ENCODE data around the gene CCDC192.

DNA sequence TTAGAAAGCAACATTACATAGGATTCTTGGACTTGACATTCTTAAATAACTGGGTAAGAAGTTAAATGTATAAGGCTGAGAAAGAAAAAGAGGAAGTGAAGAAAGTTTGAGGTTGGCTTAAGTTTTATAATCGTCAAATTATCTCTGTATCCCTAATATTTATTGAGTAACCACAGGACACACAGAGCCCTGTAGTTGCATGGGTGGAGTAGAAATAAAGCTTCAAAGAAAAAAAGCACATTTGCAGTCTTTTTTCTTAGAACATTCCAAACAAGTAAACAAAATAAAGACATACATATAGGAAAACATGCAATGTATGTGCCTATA, 137.0 kb downstream of the CCDC192 start:
- TF ChIP-seq CBFB (CRISPR knock-in tag; IDR thresholded peaks at IDR 0.05; ENCODE audit: low read depth) (no peak), CREM (CRISPR knock-in tag; IDR thresholded peaks at IDR 0.05) (no peak)
- TF ChIP-seq, protein P1, sequence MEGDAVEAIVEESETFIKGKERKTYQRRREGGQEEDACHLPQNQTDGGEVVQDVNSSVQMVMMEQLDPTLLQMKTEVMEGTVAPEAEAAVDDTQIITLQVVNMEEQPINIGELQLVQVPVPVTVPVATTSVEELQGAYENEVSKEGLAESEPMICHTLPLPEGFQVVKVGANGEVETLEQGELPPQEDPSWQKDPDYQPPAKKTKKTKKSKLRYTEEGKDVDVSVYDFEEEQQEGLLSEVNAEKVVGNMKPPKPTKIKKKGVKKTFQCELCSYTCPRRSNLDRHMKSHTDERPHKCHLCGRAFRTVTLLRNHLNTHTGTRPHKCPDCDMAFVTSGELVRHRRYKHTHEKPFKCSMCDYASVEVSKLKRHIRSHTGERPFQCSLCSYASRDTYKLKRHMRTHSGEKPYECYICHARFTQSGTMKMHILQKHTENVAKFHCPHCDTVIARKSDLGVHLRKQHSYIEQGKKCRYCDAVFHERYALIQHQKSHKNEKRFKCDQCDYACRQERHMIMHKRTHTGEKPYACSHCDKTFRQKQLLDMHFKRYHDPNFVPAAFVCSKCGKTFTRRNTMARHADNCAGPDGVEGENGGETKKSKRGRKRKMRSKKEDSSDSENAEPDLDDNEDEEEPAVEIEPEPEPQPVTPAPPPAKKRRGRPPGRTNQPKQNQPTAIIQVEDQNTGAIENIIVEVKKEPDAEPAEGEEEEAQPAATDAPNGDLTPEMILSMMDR (IDR thresholded peaks at IDR 0.05): no peak
- TF ChIP-seq, protein P2, sequence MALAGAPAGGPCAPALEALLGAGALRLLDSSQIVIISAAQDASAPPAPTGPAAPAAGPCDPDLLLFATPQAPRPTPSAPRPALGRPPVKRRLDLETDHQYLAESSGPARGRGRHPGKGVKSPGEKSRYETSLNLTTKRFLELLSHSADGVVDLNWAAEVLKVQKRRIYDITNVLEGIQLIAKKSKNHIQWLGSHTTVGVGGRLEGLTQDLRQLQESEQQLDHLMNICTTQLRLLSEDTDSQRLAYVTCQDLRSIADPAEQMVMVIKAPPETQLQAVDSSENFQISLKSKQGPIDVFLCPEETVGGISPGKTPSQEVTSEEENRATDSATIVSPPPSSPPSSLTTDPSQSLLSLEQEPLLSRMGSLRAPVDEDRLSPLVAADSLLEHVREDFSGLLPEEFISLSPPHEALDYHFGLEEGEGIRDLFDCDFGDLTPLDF (CRISPR knock-in tag; IDR thresholded peaks at IDR 0.05): no peak
- TF ChIP-seq, protein P3, sequence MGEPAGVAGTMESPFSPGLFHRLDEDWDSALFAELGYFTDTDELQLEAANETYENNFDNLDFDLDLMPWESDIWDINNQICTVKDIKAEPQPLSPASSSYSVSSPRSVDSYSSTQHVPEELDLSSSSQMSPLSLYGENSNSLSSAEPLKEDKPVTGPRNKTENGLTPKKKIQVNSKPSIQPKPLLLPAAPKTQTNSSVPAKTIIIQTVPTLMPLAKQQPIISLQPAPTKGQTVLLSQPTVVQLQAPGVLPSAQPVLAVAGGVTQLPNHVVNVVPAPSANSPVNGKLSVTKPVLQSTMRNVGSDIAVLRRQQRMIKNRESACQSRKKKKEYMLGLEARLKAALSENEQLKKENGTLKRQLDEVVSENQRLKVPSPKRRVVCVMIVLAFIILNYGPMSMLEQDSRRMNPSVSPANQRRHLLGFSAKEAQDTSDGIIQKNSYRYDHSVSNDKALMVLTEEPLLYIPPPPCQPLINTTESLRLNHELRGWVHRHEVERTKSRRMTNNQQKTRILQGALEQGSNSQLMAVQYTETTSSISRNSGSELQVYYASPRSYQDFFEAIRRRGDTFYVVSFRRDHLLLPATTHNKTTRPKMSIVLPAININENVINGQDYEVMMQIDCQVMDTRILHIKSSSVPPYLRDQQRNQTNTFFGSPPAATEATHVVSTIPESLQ (CRISPR knock-in tag; IDR thresholded peaks at IDR 0.05): no peak

Data from WTC11 (cell line).